GM21619 (cell line): ENCODE data around the gene TDRD5.

Experiments
- ATAC-seq: cut with Tn5 transposase; IDR thresholded peaks from one replicate; pipeline ENCODE4 v1.9.1; 2021; ENCODE audit not compliant: unreplicated experiment

Gene TDRD5

DNA sequence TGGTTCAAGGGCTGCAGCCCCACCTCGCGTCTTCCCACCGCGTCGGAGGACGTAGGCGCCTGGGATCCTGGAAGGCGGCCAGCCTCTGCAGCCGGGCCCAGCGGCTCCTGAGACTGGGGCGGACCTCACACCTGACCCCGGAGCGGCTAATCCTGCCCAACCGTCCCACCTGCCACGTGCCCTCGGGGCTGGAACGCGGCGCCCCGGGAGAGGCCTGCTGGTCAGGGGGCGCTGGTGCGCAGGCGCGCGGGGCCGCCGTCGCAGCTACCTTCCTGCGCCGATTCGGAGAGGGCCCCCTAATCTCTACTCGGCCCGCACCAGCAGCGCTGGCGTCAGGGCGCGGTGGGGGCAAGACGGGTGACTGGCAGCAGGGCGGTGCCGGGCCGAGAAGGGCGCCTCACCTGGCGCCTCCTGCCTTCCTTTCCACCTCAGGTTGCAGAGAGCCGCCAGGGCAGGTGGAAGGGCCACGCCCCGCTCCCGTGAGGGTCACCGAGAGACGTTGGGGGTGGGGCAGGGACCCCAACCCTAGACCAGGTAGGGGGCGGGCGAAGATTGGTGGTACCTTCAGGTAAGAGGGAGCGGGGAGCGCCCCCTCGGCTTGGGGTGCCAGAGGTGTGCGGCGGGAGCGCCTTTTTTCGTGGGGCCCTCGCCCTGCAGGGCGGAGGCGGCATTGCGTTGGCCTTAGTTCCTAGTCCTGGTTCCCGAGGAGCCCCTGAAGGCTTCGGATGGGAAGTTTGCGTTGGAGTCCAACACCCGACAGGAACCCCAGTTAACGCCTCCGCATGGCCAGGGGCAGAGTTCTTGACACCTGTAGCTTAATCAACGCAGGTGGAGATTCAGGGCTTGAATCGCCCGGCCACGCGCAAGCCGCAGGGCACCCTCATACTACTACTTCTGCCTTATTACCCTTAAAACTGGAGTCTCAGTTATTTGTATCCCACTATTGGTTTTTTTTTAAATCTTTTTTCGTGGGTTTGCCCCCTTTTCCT, at the start of gene TDRD5:
TSS of gene TDRD5 (plus strand) at position 241 of the 989 bp plus-strand sequence. CDS start 784 bp downstream, outside the sequence.
- ATAC-seq, result no peak

DNA sequence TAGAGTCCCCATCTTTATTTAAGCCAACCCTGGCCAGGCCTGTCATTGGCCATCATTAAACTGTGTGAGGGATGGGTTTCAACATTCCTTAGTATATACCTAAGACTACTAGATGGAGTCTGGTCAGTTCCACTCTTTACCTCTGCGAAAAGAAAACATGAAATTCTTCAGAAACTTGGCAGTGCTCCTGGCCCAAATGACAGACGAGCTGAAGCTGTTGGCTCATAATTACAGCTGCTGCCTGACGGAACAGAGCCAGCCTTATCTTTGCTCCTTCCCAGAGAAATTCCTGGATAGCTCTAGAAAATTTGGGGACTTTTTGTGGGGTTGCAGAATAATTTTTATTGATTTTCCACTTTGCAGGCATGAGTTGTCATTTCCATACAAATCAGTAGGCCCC, 46.3 kb upstream of the TDRD5 start:
- ATAC-seq, result no peak

- no peak for ATAC-seq
Observed at GRCh38 chr1:179547021-179547535, 44.6 kb upstream of the TDRD5 start.

DNA sequence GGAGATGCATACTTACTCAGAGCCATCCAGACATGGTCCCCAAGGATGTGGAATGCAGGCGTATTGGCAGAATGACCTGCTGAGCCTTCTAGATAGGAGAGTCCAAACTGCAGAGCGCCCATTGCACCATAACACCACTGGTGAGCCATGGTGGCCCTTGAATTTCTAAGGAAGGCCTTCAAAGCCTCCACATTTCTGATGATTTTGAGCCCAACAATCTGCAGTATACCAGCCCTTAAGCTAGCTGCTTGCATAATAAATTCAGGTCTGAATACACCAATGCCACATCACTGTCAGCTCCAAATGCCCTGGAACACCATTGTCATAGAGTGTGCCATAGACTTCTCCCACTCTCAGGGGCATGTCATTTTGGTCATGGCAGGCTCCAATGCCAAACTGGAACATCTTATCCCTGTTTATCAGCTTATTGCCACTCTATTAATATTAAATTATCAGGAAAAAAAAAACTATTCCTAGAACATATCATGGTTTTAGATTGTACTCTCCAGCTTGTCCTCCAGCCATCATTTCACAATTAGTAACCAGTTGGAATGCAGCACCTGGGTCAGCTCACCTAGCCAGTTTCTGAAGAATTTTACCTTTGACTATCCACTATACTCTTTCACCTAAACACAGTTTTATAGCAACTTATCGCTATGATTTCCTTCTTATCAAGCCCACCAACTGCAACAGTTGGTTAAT, 42.8 kb upstream of the TDRD5 start:
- ATAC-seq, result no peak

DNA sequence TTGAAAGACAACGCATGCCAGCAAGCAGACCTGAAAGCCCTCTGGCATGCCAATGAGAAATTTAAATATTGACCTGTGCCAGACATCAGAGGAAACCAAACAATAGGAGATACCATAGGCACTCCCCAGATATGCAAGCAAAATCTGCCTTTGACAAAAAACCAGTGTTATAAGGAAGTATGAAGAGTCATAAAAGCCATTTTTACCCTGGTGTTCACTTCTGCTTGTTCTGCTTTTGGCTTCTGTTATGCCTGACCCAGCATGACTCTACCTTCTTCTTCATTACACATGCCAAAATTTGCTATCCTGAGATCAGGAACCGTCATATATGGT, 42.3 kb upstream of the TDRD5 start:
- no peak for ATAC-seq

DNA sequence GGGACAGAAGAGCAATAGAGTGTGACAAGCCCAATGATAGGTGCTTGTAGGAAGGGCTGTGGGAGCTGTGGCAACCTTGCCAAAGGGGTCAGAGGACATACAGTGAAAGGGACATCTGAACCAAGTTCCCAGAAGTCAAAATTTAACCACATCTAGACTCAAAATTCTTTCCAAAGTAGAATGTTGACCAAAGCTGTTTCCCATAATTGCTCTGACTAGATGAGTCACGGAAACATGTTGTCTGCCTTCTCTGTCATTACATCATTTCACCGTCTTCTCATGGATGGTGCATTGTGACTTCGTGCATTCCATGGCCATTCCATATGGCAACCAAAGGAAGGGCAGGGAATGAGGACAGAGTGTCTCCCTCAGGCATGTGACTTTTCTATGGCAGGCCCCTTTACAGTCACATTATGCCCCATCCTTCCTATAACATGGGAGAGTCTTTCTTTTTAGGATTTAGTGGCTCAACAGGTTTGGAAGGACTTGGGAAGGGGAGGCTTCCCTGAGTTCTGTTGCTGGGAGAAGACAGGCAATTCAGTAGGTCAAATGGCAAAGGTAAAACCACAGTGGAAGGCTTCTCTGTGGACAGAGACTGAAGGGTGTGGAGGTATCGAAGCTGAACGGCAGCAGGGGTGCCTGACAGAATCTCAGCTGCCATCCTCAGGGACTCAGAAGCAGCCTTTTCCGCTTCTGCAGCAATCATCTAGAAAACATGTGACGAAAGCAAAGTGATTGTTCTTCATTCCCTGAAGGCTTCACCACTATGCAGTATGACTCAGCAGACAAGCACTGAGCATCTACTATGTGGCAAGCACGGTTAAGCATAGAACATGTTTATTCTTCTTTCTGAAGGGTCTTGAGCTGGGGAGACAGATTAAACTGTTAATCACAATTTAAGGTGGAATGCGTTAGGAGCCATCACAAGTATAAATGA, 40.6 kb upstream of the TDRD5 start:
- ATAC-seq, result peak; percentile 88

- no peak for ATAC-seq
Observed at GRCh38 chr1:179554427-179554826, 37.2 kb upstream of the TDRD5 start.

DNA sequence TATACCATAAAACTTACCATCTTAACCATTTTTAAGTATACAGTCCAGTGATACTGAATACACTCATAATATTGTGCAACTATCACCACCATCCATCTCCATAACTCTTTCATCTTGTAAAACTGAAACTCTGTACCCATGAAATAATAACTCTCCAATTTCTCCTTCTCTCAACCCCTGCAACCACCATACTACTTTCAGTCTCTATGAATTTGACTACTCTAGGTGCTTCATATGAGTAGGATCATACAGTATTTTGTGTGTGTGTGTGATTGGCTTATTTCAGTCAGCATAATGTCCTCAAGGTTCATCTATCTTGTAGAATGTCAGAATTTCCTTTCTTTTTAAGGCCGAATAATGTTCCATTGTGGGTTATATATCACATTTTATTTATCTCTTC, 33.6 kb upstream of the TDRD5 start:
- ATAC-seq, result no peak

- no peak for ATAC-seq
Observed at GRCh38 chr1:179575497-179576314, 15.9 kb upstream of the TDRD5 start, which contains the start of gene NPHS2. TSS of gene NPHS2 (minus strand) at chr1:179575948. CDS start at chr1:179575864, 84 bp downstream.

GRCh38 chr1:179576509-179576908, 15.1 kb upstream of the TDRD5 start:
- no peak for ATAC-seq

DNA sequence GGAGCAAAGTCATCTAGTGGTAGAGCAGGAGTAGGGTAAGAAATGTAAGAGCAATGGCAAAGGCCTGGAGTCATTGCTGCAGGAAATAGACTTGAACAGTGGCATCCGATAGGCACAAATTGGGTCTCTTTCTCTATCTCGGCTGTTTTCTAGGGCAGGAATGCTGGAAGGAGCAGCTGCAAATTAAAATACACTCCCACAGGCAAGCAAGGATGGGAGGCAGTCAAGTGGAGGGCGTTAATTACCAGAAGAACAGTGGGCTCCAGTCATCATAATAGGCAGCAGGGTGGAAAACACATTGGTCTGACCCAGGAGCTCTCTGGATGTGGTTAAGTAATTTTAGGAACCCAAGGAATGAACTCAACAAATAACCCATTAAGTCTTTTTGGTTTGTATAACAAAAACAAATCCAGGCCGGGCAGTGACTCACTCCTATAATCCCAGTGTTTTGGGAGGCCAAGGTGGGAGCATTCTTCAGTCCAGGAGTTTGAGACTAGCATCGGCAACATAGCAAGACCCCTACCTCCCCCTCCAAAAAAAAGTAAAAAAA, 7.8 kb upstream of the TDRD5 start:
- ATAC-seq, result no peak

GRCh38 chr1:179586107-179586823, 5.4 kb upstream of the TDRD5 start:
- no peak for ATAC-seq

- ATAC-seq, result no peak
Observed at GRCh38 chr1:179587336-179587735, 4.3 kb upstream of the TDRD5 start.

- no peak for ATAC-seq
Observed at GRCh38 chr1:179588425-179589024, 3.1 kb upstream of the TDRD5 start.

- no peak for ATAC-seq
Observed at GRCh38 chr1:179589509-179589908, 2.1 kb upstream of the TDRD5 start.

DNA sequence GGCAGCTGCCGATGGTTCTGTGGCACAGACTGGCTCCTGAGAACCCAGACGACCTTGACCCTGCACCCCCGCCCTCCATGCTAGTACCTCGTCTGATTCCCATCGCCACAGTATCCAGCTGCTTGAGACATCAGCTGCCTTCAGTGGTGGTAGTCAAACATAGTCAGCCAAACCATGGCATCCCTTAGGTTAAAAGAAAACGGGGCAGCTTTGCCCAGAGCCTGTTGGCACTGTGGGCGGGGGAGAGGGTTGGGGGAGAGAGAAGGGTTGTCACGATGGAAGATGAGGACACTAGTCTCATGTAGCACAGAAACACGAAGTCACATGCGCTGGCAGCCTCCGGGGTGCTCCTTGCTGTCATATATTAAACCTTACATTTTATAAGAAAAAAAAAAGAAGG, 961 bp upstream of the TDRD5 start:
- no peak for ATAC-seq

DNA sequence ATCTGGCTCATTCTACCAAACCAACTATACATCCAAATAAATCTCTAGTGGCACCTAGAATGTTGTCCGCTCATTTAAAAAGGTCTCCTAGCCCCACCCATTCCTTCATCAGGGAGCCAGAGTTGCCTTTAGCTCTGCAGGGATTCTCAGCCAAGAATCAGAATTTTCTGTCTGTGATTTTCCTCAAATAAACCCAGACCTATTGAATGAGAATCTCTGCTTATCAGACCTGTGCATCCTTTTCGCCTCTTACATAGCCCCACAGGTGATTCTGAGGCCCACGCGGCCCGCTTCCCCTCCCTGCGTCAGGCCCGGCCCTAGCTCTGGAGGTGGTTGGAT, 410 bp upstream of the TDRD5 start:
- ATAC-seq, result no peak

GRCh38 chr1:179598631-179599030, 7.0 kb downstream of the TDRD5 start:
- no peak for ATAC-seq
